Vagina (tissue), 2 donors: Measurements from ENCODE around the gene GTF3C2.

Experiments
- POLR2A ChIP-seq, 2 donors: fragments of 450-650 bp; IDR thresholded peaks; one replicate each; pipeline ENCODE4 v1.6.1; 2017; ENCODE audit warnings: antibody characterized with exemption in 2 of 2, mild to moderate bottlenecking in 2 of 2, moderate library complexity in 2 of 2
- POLR2AphosphoS5 ChIP-seq, 2 donors: sonication (generic); formaldehyde crosslinking; IDR thresholded peaks; one replicate each; pipeline ENCODE4 v1.9.0; 2017; ENCODE audit warnings: antibody characterized with exemption in 2 of 2, mild to moderate bottlenecking in 2 of 2, low read depth in 1 of 2; ENCODE audit not compliant: insufficient read depth in 1 of 2
- TF ChIP-seq, protein P1 (sequence below), 3 experiments: fragments of 450-650 bp in 2 of 3; fragments of 200-600 bp in 1 of 3; sonication (generic) in 1 of 3; IDR thresholded peaks; one replicate each; pipeline ENCODE4 v1.5.1; 2017 to 2019; ENCODE audit warnings: antibody characterized with exemption in 3 of 3, mild to moderate bottlenecking in 2 of 3, moderate library complexity in 2 of 3

DNA sequence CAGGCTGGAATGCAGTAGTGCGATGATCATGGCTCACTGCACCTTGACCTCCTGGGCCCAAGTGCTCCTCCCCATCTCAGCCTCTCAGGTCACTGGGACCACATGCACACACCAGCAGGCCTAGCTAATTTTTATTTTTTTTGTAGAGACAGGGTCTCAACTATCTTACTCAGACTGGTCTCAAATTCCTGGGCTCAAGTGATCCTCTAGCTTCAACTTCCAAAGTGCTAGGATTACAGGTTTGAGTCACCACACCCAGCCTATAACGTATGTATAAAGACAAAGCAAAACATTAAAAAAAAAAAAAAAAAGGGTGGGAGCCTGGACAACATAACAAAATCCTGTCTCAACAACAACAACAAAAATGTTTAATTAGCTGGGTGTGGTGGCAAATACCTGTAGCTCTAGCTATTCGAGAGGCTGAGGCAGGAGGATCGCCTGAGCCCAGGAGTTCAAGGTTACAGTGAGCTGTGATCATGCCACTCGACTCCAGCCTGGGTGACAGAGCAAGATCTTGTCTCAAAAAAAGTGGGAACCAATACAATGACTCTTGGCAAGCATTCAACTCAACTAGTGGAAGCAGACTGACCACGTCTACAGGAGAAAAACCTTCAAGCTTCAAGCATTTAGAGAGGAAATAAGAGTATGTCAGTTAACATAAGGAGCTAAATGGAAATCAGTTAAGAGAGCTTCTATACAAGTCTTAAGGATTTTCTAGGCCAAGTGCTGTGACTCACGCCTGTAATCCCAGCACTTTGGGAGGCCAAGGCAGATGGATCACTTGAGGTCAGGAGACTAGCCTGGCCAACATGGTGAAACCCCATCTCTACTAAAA is 2.6 kb downstream of the GTF3C2 start:
- no peak for TF ChIP-seq POLR2AphosphoS5 (IDR thresholded peaks at IDR 0.05; ENCODE audit: insufficient read depth in 1 of 2, low read depth in 1 of 2)
- TF ChIP-seq, protein P1, sequence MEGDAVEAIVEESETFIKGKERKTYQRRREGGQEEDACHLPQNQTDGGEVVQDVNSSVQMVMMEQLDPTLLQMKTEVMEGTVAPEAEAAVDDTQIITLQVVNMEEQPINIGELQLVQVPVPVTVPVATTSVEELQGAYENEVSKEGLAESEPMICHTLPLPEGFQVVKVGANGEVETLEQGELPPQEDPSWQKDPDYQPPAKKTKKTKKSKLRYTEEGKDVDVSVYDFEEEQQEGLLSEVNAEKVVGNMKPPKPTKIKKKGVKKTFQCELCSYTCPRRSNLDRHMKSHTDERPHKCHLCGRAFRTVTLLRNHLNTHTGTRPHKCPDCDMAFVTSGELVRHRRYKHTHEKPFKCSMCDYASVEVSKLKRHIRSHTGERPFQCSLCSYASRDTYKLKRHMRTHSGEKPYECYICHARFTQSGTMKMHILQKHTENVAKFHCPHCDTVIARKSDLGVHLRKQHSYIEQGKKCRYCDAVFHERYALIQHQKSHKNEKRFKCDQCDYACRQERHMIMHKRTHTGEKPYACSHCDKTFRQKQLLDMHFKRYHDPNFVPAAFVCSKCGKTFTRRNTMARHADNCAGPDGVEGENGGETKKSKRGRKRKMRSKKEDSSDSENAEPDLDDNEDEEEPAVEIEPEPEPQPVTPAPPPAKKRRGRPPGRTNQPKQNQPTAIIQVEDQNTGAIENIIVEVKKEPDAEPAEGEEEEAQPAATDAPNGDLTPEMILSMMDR (IDR thresholded peaks at IDR 0.05), result no peak
- TF ChIP-seq POLR2A (IDR thresholded peaks at IDR 0.05), result no peak
